C4-2B (cell line): ENCODE results near the gene ULK1.

Source experiments
- ZFX ChIP-seq: fragments of 450-650 bp; IDR thresholded peaks from 2 replicates; pipeline ENCODE4 v1.6.1; 2017
- TF ChIP-seq, protein P1 (sequence below): fragments of 450-650 bp; conservative IDR thresholded peaks from 2 replicates; pipeline ENCODE4 v1.5.1; 2017; ENCODE audit warnings: mild to moderate bottlenecking

DNA sequence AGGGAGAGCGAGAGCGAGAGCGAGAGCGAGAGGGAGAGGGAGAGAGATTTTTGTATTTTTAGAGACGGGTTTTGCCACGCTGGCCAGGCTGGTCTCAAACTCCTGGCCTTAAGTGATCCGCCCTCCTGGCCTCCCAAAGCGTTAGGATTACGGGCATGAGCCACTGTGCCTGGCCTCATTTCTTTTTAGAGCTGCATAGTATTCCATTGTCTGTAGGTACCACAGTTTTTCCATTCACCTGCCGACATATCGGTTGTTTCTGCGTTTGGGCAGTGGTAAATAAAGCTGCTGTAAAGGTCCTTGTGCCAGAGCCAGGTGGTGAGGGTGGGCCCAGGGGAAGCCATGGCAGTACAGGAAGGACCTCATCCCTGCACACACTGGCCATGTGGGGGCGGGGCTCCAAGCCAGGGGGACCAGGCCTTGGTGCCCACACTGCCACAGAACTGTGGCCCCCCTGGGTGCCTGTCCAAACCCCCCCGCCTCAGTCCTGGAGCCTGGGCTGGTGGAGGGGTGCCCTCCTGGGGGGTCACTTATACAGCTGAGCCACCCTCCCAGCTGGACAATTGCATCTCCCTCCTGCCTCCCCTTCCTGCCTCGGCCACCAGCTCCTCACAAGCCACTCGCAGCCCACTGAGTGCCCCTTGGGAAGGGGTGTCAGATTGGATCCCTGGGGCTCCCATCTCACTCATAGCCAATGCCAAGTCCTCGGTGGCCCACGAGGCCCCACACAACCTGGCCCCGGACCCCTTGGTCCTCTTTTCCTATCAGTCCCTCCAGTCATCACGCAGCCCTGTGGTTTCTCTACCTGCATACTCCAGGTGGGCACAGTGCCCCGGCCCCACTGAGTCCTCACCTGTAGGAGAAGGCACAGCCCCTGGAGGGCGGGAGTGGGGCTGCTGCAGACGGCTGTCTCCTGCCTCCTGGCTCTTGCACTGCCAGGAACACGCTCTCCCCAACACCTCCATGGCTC lies 33.0 kb downstream of the ULK1 start:
- TF ChIP-seq, protein P1, sequence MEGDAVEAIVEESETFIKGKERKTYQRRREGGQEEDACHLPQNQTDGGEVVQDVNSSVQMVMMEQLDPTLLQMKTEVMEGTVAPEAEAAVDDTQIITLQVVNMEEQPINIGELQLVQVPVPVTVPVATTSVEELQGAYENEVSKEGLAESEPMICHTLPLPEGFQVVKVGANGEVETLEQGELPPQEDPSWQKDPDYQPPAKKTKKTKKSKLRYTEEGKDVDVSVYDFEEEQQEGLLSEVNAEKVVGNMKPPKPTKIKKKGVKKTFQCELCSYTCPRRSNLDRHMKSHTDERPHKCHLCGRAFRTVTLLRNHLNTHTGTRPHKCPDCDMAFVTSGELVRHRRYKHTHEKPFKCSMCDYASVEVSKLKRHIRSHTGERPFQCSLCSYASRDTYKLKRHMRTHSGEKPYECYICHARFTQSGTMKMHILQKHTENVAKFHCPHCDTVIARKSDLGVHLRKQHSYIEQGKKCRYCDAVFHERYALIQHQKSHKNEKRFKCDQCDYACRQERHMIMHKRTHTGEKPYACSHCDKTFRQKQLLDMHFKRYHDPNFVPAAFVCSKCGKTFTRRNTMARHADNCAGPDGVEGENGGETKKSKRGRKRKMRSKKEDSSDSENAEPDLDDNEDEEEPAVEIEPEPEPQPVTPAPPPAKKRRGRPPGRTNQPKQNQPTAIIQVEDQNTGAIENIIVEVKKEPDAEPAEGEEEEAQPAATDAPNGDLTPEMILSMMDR: no peak
- TF ChIP-seq ZFX: no peak
